SKM-1 treated with dmso at 0.1 percent for 144 hours (cell line): Measurements from ENCODE around the gene UNC93A.
"Not testable (repeated sequence)": the region's sequence is repeated elsewhere in the genome, so short reads cannot be mapped to it uniquely, and the experiment has no call there.

Experiments
- DNase-seq: peaks from one replicate; lab custom pipeline; 2025; ENCODE audit not compliant: unreplicated experiment; lab: John Stamatoyannopoulos, UW

The UNC93A gene

GRCh38 chr6:167309355-167310192, 18.5 kb downstream of the UNC93A start:
- not testable (repeated sequence) for DNase-seq

DNA sequence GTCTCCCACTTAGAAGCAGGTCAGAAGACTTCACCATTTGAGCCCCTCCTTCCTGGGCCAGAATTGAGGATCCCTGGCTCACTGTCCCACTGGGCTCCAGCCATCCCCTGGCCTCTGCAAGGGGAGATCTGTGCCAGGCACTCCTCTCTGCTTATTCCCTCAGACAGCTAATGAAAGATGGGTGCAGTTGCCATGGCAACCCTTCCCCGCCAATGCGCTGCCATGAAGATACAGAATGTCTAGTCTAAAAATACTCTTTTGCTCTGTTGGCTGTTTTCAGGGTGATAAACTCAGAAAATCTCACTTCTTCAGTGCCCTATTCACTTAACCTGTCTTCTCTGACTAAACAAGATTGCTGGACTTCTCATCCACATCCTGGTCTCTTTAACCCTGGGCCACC, 20.2 kb downstream of the UNC93A start:
- no peak for DNase-seq

DNA sequence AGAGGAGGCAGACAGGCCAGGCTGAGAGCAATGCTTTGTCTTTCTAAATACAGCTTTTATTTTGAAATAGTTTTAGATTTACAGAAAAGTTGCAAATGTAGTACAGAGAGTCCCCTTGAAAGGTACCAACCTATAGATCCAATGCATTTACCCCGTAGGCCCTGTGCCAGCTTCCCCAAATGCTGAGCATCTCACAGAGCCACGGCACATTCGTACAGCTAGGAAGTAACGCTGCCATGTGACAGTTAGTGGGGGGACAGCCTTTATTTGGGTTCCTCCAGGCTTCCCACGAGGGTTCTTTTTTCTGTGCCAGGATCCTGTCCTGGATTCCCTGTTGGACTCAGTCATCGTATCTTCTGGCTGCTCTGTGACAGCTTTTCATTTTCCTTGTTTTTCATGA, 20.6 kb downstream of the UNC93A start:
- DNase-seq, result not testable (repeated sequence)

DNA sequence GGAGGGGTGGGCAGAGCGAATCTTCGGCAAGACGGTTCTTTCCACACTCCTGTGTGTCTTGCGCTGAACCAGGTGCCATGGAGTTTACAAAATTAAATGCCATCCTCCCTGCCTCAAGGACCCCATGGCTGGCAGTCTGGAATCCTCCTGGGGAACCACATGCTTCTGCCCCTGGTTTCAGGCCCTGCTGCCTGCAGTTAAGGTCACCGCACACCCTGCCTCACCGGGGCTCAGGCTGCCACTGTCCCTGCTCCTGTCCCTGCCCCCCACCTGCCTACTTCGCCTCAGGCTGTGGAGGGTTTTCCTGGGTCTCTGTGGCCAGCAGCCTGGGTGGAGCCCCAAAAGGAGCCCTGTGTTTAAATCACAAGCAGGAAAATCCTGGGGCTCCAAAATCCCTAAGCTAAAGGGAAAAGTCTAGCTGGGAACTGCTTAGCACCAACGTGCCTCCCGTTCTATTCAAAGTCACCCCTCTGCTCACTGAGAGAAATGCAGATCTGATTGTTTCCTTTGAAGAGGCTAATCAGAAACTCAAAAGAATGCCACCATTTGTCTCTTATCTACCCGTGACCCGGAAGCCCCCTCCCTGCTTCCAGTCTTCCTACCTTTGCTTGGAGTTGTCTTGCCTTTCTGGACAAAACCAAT, 23.2 kb downstream of the UNC93A start:
- no peak for DNase-seq

- DNase-seq, result no peak
Measured at GRCh38 chr6:167317172-167317571, 26.1 kb downstream of the UNC93A start.

DNA sequence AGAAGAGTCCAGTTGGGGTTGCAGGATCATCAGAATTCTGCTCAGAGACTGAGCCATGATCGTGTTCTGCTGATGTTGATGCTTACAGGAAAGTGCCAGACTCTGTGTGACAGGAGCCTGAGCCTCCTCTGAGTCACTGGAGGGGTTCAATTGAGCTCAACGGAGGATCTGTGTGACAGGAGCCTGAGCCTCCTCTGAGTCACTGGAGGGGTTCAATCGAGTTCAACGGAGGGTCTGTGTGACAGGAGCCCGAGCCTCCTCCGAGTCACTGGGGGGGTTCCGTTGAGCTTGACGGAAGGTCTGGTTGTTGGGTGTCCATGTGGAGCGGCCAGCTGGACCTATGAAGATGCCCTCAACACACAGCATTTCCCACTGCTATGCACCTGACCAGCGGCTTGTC, 27.2 kb downstream of the UNC93A start:
- not testable (repeated sequence) for DNase-seq

DNA sequence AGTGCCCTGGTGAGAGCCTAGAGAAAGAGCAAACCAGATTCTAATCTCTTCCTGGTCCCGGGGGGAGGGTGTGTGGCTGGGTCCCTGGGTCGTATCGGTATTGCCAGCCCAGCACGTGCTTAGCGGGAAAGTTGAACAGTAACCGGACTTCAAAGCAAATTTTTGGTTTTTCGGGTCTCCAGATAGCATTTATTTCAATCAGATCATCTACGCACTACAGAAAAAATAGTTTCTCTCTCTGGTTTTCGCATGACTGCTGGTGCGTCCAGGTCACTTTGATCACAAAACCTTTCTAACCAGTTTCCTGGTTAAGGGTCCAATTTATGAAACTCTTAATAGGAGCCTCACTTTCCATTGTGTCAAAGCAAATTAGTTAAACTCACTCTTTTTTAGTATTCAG, 27.7 kb downstream of the UNC93A start:
- not testable (repeated sequence) for DNase-seq

DNA sequence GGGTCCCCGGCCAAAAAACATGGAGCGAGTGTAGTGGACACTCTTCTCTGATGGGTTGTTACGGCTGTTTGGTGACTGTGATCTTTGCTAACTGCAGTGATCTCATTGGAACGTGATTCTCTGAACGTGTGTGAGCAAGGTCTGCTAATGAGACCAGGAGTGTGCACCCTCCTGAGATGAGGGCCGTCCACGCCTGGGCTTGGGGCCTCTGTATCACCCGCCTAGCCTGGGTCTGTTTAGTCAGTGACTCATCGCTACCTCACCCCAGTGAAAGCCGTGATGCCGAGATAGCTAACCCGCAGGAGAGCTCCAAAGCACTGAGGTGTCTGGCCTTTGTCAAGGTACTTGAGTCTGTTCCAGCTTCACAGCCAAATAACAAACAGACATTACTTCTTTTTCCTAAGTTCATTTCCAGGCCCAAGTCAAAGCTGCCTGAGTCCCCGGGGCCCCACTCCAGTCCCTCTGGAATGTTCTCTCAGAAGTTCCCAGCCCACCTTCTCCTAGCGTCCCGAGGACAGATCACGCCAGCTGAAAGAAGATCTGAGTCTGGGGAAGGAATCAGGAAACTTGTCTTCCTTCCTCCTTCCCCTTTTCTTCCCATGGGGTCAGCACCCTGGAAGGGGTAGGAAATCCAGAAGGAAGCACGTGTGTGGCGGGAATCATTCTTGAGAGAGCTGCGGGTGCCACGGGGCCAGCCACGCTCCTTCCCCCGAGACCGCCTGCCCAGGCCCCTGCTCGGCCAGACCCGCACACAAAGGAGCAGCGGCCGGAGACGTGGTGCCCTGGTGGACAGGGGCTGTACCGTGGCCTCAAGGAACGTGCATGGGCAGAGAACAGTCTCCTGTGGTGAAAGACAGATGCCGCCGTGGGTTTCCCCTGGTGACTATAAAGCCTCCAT, 29.0 kb downstream of the UNC93A start:
- DNase-seq, result not testable (repeated sequence)

GRCh38 chr6:167320754-167321056, 29.6 kb downstream of the UNC93A start:
- DNase-seq, result not testable (repeated sequence)

DNA sequence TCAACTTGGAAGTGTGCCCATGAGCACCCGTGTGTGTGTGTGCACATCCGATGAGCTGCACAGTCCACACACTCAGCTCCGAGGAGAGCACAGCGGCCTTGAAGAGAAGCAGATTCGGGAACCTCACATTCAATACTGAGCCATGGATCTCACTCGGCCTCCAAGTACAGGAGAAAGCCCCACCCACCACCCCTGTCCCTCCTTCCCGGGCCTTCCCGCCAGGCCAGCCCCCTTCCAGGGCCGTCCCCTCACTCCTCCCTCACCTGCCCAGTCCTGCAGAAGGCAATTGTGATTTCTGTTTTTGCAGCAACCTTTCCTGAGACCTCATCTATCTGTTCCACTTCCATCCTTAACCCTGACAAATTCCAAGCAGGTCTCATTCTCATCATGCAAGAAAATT, 30.1 kb downstream of the UNC93A start:
- DNase-seq, result not testable (repeated sequence)

DNA sequence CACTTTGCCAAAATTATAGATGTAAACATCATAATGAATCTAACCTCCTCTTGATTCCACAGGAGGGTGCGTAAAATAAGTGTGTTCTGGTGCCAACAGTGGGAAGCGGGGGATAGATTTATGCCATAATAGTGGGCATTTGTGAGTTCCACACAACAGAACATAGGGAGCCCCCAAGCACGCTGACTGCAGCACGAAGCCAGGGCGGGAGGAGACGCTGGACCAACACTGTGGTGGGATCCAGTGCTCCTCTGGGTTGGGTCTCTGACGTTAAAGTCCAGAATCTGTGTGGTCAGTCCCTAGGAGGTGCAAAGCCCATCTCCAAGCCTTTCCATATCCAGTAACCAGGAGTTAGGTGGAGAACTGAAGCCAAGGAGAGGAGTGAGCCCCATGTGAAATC, 32.0 kb downstream of the UNC93A start:
- no peak for DNase-seq

DNA sequence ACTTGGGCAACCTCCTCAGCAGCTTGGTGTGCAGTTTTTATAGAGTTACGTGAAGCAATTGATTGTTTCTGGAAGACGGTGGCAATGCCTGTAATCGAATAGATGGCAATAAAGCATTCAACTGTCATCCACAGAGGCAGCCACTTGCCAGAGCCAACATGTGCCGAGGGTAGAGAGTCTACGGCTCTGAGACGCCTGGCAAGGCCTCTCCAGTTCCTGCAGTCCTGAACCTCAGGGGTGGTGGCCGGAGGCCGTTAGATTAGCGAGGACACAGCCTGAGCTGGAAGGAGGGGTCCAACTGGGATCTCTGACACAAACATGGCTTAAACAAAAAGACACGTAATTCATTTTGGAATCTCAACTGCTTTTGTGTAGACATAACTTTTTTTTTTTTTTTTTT, 33.0 kb downstream of the UNC93A start:
- no peak for DNase-seq

- no peak for DNase-seq
Measured at GRCh38 chr6:167325766-167326165, 34.7 kb downstream of the UNC93A start.

DNA sequence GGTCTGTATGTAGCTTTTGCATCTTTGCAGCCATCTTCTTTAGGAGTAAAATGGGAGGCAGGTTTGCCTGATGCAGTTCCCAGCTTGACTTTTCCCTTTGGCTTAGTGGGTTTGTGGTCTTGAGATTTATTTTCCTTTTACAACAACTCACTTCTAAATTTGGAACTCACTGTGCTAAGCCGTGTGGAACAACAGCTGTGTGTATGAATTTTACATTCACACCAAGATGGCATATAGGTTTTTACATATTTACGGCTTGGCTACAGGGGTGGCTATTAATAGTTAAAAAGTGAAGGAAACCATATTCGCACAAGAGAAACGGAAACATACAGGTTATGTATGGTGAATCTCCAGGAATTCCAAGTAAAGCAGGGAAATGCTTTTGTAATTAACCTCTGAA, 36.3 kb downstream of the UNC93A start:
- DNase-seq, result no peak

GRCh38 chr6:167328086-167328485, 37.0 kb downstream of the UNC93A start:
- DNase-seq, result no peak

DNA sequence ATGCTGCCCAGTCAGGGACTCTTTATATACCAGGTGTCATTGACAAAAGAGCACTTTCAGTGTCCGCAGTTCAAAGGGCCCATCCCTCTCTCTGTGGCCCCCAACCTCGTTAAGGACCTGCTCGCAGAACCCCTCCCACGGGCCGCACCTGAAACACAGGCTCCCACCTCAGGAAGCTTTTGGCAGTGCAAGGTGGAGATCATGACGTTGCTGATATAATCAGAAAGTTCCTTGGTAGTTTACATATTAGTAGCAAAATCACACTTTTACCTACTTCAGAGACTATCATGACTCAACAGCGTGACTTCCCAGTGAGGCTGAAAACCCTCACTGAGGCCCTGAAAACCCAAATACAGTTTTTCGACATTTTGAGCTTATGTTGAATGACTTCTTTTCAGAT, 37.9 kb downstream of the UNC93A start:
- DNase-seq, result no peak

DNA sequence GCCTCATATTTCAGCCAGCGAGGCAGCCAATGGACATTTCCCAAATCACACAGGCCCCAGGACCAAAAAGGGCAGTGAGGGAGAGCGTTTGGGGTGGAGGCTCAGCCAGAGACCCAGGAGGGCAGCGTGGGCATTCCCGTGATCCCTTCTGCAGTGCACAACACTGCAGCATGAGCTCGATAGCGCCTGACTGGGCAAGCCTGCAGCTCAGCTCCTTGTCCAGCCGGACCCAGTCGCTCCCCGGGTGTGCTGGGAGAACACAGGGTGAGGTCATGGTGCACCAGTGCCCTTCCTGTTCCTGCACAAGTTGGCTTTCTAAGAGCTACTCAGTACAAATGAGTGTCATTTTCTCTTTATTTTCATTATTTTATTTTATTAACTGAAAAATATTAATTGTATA, 39.6 kb downstream of the UNC93A start:
- DNase-seq, result no peak

DNA sequence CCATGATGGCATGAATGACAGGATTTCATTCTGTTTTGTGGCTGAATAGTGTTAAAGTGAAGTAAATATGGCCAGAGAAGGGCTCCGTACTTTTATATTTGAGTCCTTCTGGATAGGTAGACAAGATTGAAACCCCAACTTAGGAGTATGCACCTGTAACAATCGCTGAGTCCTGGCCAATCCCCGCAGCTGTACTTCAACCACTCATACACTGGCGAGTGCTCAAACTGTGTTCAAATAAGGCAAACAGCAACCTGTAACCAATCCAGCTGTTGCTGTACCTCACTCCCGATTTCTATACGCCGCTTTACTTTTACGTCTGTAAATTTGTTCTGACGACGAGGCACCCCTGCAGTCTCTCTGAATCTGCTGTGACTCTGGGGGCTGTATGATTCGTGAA, 40.5 kb downstream of the UNC93A start:
- no peak for DNase-seq

DNA sequence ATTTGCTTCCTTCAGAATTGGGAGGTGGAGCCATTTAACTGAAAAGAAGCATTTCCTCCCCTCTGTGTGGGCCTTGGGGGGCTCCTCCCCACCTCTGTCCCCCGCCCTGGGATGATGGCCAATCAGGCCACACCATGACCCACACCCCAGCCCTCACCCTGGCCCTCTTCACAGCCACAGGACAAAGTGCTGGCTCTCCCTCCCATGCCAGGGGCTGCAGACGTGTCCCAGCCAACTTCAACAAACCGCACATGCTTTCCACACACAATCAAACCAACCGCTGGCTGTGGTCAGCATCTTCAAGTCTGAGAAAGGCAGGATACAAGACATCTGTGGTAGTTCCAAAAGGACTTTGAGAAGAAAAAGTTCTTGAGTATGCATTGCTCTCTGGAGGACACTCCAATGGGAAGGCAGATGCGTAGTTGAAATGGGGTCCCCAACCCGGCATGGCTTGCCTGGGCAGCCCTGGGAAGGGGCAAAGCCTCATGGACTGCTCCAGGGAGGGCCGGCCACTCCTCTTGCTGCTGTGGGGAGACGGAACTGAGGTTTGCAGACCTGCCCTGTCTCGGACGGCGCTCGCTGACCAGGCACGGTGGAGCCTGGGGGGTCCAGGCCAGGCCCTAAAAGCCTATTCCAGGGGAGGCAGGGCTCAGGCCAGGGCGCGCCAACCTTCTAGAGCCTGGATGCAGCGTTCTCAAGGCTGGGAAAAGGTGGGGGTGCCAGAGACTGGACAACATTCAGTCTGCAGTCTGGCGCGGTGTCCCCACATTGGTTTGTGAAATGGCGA, 45.9 kb downstream of the UNC93A start:
- DNase-seq, result no peak

DNA sequence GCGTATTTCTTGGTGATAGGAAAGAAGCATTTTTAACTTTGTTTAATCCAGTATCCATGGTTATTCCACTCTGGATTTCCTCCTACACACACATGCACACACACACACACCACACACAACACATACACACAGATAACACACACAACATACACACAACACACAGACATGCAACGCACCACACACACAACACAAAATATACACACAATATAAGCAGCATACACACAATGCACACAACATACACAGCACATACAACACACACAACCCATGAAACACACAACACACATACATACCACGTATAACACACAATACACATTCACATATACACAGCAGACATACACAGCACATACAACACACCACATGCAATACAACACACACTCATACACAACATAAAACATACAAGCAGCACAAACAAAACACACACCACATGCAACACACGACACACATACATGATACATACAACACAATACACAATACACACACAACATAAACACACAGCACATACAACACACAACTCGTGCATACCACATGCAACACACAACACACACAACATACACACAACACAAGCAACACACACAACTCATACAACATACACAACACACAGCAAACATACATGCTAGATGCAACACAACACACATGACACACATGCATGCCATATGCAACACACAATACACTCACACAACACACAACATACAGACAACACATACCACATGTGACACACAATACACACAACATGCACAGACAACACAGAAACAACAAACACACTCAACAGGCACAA, 46.7 kb downstream of the UNC93A start:
- DNase-seq, result no peak
